Mesenteric fat pad (tissue), 1 donor: Measurements from ENCODE around the gene PIP4K2A. TPM values are rescaled to one million over a fixed set of nuclear protein-coding genes. Genes with fewer than 3 reads are reported as not detected.
A peak's percentile ranks its signal among the peaks of the same experiment; 100 is the strongest.
"Not testable (repeated sequence)": the region's sequence is repeated elsewhere in the genome, so short reads cannot be mapped to it uniquely, and the experiment has no call there.

Source experiments
- DNase-seq: peaks from one replicate; pipeline ENCODE4 v3.0.0-alpha.2; 2020; ENCODE audit warnings: low spot score
- long read RNA-seq: library from polyadenylated mRNA; unstranded; transcript quantifications from one replicate; pipeline ENCODE4 v2.0.0, GENCODE V29; 2020
- total RNA-seq: library from RNA; stranded (reverse); fragmentation: NEBNext Ultra II Directional; extraction: Animal tissue kit (Norgen Biotek cat#: 25700); gene quantifications from one replicate; pipeline ENCODE4 v1.2.1, GENCODE V29; 2021
- donor health status: DM: yes; HTN: yes; CAD: no.

Gene PIP4K2A
- total RNA-seq: 49.6 TPM
- long read RNA-seq, partial matches to known transcripts: 22 of 47 reads
- long read RNA-seq, other reads (novel, unspliced or antisense): 21 of 47 reads

GRCh38 chr10:22714479-22715289, at the start of gene PIP4K2A:
PIP4K2A (minus strand) TSS chr10:22714578; CDS start chr10:22714326, 252 bp downstream.
- peak; percentile 92 for DNase-seq

- DNase-seq: no peak
Measured at GRCh38 chr10:22761569-22762220, 47.3 kb upstream of the PIP4K2A start.

- no peak for DNase-seq
Measured at GRCh38 chr10:22760025-22760424, 45.6 kb upstream of the PIP4K2A start.

GRCh38 chr10:22758867-22759266, 44.5 kb upstream of the PIP4K2A start:
- DNase-seq: no peak

GRCh38 chr10:22754296-22754695, 39.9 kb upstream of the PIP4K2A start:
- no peak for DNase-seq

GRCh38 chr10:22753786-22754185, 39.4 kb upstream of the PIP4K2A start:
- DNase-seq: no peak

GRCh38 chr10:22752272-22752889, 38.0 kb upstream of the PIP4K2A start:
- DNase-seq: no peak

- DNase-seq: no peak
Measured at GRCh38 chr10:22750131-22750530, 35.8 kb upstream of the PIP4K2A start.

GRCh38 chr10:22744858-22745257, 30.5 kb upstream of the PIP4K2A start:
- not testable (repeated sequence) for DNase-seq

GRCh38 chr10:22742678-22743077, 28.3 kb upstream of the PIP4K2A start:
- no peak for DNase-seq

GRCh38 chr10:22741631-22742030, 27.3 kb upstream of the PIP4K2A start:
- not testable (repeated sequence) for DNase-seq

GRCh38 chr10:22740180-22740579, 25.8 kb upstream of the PIP4K2A start:
- no peak for DNase-seq

- no peak for DNase-seq
Measured at GRCh38 chr10:22737587-22737986, 23.2 kb upstream of the PIP4K2A start.

GRCh38 chr10:22736134-22736533, 21.8 kb upstream of the PIP4K2A start:
- DNase-seq: no peak

GRCh38 chr10:22733992-22734391, 19.6 kb upstream of the PIP4K2A start:
- DNase-seq: no peak

GRCh38 chr10:22727663-22728062, 13.3 kb upstream of the PIP4K2A start:
- DNase-seq: no peak

- DNase-seq: no peak
Measured at GRCh38 chr10:22727112-22727511, 12.7 kb upstream of the PIP4K2A start.

GRCh38 chr10:22724773-22725172, 10.4 kb upstream of the PIP4K2A start:
- DNase-seq: no peak

GRCh38 chr10:22723783-22724182, 9.4 kb upstream of the PIP4K2A start:
- DNase-seq: no peak

GRCh38 chr10:22723343-22723779, 9.0 kb upstream of the PIP4K2A start:
- no peak for DNase-seq

- no peak for DNase-seq
Measured at GRCh38 chr10:22722626-22723169, 8.3 kb upstream of the PIP4K2A start.

- no peak for DNase-seq
Measured at GRCh38 chr10:22720667-22721066, 6.3 kb upstream of the PIP4K2A start.
